Left renal pelvis (tissue), 4 donors: Measurements from ENCODE around the gene ACTR10. TPM values are rescaled to one million over a fixed set of nuclear protein-coding genes. Genes with fewer than 3 reads are reported as not detected.
"Not testable (repeated sequence)": the region's sequence is repeated elsewhere in the genome, so short reads cannot be mapped to it uniquely, and the experiment has no call there.

Source experiments
- DNase-seq, 4 donors: peaks; one replicate each; pipeline ENCODE4 v3.0.0-alpha.2; 2013; ENCODE audit warnings: low read depth in 4 of 4, low spot score in 3 of 4
- polyA plus RNA-seq, 4 donors: library from polyadenylated mRNA; unstranded; fragments of 120-200 nt; gene quantifications; one replicate each; pipeline ENCODE4 v1.2.1, GENCODE V29; 2013; ENCODE audit not compliant: insufficient read length in 4 of 4

The ACTR10 gene
- polyA plus RNA-seq, 4 donors = 96.7 to 115 (median 106) TPM

DNA sequence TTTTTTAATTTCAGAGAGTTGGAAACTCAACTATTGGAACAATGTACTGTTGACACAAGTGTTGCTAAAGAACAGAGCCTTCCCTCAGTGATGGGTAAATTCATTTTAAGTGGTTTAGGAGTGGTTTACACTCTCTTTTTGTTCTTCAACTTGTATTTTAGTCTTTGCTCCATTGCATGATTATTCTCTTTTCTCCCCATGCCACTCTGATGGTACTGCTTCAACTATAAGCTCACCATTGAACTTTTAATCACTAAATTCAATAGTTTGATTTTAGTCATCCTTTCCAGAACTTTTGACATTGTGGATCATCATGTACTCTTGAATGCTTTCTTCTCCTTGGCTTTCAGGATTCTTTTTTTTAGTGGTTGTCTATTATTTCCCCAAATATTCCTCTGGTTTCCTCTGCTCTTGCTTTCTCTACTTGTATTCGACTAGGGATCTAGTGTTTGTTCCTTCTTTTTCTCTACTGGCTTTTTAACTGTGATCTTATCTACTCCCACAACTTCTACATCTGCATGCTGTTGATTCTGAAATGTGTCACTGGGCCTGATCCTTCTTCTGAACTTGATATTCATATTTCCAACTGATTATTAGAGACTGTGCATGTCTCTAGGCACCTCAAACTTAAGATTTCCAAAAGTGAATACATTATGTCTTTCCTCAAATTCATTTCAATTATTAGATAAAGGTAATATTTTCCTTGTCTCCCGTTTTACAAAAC, 15.4 kb downstream of the ACTR10 start:
- DNase-seq = no peak

DNA sequence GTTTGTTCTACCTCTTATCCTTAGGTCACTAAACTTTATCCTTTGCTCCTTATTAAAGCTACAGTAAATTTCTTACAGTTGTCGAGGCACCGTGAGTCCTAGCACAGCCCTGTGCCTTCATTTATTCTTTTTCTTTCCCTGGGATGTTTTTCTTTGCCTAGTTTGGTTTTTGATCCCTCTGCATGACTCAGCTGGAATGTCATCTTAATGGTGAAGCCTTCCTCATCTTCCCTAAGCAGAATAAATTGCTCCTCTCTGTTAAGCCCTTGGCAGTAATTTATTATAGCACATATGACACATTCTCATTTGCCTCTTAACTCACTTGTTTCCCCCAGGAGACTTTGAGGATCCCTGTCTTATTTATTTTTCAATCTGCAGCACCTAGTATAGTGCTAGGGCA, 16.6 kb downstream of the ACTR10 start:
- no peak for DNase-seq

DNA sequence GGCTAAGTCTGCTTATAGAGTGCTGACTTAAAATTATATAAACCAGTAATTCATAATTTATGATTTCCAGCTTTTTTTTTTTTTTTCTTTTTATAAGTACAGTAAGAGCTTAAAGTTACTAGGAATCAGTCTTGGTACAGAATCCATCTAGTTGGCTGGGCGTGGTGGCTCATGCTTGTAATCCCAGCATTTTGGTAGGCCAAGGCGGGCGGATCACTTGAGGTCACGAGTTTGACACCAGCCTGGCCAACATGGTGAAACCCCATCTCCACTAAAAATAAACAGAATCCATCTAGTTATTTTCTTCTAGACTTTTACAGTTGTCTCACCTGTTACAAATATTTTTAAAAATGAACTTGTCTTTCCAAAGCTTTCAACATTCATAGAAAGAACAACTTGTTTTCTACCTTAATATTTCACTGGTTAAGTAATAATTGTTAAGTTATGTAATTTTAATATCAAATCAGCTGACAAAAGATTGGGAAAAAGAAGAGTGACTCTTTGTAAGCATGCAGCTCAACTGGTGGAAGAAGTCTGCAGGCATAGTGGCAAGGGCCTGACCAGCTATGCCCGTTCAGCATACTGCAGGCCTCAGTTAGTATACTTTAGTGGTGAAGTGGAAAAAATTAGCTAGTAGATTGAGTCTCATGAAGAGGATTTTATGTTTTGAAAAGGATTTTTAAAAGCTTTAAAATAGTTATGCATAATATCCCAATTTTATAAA, 27.3 kb downstream of the ACTR10 start:
- no peak for DNase-seq

DNA sequence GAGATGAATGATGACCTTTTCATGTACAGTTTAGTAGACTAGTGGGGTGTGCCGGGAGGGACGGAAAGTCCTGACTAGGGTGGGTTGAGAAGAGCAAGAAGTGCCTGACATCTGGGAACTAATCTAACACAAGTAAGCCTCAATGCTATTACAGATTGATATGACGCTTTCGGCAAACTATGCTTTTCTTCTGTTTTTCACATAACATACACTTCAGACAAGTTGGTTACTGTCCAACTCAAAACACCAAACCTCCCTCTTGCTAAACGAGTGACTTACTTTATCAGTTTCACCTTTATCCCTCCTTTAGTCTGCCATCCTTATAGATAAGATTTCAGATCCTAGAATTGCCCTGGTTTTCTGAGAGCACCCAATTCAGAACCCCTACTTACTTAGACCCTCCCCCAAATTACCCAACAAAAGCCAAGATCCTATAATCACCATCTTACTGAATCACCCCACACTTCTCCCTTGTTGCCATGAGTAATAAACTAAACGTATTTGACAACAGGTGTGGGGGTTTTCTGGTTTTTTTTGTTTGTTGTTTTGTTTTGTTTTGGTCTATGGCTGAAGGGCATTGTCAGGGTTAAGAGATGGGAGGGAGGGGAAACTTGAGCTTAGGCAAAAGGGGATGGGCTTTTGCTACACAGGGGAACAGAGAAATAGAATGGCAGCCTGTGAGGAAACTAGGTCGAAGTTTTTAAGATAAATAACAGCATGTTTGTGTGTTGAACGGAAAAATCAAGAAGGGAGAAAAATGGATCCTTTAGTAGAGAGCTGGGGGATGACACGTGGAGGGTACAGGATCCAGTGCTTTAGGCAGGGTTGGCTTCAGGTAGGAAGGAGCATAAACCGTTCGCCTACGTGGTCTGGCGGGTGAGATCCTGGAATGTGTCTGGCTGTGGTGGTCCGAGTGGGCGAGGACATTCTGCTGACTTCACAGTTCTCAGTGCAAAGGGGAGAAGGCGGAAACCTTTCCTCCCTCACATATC, 38.6 kb downstream of the ACTR10 start:
- DNase-seq = peak in 2 of 4 donors; percentile 8 to 39

DNA sequence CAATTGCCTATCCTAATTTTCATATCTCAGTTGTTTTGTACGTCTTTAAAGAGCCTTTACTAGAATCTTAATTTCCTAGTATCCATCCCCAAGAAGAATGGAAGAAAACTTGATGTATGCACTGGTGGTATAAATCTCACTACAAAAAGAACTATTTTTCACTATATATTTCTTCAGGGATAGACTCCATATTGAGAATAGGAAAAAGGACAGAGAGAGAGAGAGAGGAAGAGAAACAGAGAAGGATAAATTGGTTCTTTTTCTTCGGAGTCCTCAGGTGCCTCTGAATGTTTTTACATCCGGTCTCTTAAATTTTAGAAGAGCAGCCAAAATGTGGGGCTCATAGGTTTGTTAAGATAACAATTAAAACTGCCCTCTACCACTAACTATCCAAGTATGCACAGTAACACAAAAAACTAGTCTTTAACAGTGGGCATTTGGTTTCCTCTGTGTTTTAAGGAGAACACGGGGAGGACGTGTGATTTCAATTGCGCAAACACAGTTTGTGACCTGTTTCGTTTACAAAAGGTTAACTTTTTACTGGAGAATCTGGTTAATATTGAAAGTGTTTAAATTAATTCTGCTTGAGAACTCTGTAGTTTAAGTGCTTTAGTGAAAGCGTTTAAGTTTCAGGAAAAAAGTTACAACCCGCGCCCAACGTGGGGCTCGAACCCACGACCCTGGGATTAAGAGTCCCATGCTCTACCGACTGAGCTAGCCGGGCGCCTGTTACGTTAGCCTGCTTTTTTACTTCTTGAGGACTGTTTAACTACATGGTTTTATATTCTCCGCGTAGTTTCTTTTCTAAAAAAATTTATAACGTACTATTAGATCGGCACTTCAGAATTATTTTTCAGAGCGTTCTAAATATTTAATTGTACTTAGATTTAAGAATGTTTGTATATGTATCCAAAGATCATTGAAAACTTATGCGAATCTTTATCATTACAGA, 39.6 kb downstream of the ACTR10 start:
- peak; percentile 60 to 64 (median 62) for DNase-seq

DNA sequence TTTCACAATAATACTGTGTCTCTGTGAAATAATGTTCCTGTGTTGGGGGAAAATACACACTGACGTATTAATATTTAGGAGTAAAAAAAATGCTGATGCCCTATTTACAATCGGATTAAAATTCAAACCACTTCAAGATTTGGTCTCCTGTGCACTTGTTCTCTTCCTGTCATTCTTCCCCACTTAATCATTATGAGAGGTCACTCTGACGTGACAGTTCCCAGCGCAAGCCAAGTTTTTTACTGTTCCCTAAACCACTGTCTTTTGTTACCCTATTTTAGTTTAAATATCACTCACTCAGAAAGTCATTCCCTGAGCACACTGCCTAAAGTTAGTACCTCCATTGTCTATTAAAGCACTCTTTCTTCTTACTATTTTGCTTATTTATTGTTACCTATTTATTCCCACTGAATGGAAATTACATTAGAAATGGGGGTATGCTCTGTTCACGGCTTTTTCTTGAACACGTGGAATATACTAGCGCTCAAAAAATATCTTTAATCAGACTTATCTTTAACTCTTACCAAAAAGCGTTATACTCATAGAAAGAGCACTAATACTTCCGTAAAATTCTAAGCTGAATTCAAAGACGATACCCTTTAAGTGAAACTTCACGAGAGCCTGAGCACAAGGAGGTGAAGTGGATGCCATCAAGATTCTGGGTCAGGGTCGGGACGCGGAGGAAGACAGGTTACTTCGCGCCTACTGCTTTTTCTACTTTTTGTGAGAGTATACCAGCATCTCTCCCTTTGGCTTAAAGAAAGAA, 44.0 kb downstream of the ACTR10 start:
- peak in 2 of 4 donors; percentile 8 to 12 for DNase-seq

DNA sequence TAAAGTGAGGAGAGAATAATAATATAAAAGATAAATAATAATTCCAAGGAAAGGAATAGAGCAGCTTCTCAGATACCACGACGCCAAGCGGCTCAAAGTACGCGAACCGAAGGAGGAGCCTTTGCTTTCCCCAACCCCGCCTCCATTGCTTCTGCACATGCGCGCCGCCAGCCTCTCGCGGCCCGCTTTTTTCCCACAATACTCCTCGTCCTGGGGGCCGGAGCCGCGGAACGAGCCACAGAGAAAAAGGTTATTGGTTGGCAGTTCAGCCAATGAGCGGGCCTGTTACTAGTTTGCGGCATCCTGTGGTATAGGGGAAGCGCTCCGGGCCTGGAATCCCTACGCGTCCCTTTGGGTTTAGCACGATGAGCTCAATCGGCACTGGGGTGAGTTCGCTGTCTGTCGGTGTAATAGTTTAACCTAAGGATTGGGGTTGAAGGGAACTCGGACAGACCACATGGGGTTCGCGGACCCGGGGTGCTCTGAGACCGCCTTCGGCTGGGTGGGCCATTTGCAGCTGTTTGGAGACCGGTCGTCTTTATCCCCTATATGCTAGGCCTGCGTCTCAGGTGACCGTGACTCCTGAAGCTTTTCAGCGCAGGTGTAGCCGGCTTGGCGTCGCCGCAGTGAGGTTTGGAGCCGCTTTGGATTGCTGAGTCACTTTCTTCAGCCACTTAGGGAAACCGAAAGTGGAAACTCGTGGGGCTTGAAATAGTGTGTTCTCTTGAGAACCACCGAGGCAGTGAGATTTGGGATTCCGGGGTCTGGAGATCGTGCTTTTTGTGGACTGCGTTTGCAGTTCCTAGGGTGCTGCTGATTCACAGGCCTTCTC, 44.8 kb downstream of the ACTR10 start, which contains the start of gene PSMA3:
Gene PSMA3, plus strand, starts transcription at position 288 of the 832 bp plus-strand sequence. Its CDS starts 78 bp downstream, at position 366.
- peak; percentile 91 to 96 (median 93) for DNase-seq

DNA sequence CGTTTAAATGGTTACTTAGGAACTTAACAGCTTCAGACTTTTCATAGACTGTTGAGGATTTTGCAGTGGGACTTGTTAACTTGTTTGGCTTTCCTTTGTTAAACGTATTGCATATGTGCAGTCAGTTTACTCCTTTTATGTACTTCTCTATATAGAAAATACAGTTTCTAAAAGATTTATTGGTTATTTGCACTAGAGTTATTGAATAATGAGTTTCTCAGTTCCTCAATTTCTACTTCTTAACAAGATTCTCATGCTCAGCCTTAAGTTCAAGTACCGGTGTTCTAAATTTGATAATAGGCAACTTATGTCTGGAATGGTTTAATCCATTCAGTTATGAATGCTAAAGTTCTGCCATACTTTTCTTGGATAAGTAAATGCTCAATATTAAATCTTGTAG, 45.6 kb downstream of the ACTR10 start:
- no peak for DNase-seq

DNA sequence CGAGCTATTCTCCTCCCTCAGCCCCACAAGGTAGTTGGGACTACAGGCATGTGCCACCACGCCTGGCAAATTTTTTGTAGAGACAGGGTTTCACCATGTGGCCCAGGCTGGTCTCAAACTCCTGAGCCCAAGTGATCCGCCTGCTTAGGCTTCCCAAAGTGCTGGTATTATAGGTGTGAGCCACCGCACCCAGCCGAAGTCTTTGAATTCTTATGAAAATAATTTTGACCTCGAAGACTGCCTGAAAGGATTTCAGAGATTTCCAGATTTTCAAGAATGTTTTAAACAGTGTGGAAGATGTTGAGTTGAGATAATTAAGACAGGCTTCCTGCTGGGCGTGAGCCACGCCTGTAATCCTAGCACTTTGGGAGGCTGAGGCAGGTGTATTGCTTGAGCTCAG, 49.7 kb downstream of the ACTR10 start:
- DNase-seq = no peak

DNA sequence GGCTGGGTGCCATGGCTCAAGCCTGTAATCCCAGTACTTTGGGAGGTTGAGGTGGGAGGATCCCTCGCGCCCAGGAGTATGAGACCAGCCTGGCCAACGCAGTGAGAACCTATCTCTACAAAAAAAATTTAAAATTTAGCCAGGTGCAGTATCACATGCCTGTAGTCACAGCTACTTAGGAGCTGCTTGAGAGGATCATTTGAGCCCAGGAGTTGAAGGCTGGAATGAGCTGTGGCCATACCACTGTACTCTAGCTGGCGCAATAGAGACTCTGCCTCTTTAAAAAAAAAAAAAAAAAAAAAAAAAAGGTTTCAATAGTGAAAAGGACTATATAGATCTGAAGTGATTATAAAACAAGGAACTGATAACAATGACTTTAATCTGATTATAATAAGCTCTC, 58.2 kb downstream of the ACTR10 start:
- no peak for DNase-seq

DNA sequence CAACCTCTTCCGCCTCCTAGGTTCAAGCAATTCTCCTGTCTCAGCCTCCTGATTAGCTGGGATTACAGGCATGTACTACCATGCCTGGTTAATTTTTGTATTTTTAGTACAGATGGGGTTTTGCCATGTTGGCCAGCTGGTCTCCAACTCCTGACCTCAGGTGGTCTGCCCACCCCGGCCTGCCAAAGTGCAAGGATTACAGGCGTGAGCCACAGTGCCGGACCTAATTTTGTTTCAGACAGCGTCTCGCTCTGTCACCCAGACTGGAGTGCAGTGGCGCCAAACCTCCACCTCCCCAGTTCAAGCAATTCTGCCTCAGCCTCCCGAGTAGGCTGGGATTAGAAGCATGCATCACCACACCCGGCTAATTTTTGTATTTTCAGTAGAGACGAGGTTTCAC, 62.1 kb downstream of the ACTR10 start:
- not testable (repeated sequence) for DNase-seq

DNA sequence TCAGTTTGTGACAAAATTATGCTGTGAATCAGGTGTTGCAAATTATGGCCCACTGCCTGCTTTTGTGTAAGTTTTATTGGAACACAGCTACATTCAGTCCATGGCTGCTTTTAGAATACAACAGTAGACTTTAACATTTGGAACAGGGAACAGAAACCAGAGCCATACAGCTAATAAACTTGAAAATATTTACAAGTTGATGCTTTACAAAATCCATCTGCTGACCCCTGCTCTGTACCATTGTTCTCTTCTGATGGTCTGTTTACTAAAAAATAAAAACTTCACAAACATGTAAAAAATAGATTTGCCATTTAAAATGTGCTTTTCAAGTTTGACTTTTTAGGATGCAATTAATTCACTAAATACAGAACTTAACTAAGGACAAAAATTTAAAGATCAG, 65.5 kb downstream of the ACTR10 start:
- peak in 1 of 4 donors; percentile 27 for DNase-seq

DNA sequence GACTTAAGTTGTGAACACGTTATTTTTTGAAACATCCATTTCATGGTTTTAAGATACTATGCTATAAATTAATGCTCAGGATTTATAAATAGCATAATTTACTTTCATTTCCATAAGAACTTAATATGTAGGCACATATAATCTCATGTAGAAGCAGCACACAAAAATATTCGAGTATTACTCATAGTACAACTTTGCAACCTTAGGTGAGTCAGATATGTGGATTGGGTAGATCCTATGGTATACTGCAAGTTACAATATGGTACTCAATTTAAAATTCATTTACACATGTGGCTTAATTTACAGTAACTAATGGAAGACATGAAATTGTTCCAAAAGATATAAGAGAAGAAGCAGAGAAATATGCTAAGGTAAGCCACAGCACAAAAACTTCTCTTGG, 70.7 kb downstream of the ACTR10 start:
- DNase-seq = no peak

DNA sequence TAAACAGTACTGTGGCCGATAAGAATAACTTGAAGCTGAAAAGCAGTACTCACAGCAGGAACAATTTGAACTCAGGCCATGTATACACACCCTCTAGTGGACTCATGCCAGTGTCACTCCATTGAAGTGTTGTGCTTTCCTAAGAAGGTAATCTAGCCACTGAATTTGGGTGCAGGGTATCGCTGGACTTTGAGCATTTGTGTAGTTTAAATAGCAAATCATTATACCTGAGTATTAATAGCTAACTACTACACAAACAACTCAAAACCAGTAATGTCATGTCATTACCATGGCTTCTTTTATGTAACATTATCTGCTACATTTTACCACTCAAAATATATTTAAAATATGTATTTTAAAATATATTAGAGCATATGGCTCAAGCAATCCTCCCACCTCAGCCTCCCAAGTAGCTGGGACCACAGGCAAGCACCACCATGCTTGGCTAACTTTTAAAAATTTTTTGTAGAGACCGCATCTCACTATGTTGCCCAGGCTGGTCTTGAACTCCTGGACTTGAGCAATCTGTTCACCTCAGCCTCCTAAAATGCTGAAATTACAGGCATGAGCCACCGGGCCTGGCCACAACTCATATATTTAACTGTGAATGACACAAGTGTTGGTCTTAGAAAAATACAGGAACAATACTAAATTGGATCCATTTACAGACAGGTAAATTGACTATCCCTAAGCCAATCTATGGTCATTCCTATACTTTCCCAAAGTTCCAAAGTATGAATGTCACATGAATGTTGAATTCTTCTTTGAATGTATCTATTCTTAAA, 72.8 kb downstream of the ACTR10 start:
- no peak for DNase-seq

DNA sequence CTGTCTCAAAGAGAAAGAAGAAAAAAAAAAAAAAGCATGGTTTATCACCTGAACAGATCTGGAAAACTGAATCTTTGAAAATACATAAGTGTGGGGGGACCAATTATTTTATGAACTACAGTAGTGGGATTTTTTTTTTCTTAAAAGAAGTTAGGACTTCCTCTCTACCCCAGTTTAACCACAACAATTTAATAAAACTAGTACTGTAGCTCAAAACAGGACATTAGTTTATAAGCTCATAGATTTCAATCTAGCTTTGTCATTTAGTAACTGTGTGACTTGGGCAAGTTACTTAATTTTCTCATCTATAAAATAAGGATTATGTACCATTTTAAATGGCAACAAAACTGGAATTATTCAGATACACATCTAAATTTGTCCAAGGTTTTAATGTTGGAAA, 74.9 kb downstream of the ACTR10 start:
- no peak for DNase-seq

DNA sequence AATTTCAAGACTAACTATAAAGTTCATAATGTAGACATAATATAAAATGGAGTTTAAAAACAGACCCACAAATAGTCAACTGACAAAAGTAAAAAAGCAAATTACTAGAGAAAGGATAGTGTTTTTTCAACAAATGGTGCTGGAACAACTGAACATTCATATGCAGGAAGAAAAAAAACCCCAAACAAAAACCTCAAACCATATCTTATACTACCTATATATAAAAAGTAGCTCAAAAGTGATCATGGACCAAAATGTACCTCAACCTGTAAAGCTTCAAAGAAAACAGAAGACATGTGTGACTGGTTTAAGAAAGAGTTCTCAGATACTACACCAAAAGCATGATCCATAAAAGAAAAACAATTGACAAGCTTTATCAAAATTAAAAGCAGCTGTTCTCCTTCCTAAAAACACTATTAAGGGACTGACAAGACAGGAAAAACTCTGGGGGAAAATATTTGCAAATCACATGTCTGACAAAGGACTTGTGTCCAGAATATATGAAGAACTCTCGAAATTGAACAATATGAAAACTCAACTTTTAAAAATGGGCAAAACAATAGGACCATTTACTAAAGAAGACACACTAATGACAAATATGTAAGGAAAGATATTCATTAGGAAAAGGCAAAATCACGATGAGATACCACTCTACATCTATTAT, 75.7 kb downstream of the ACTR10 start:
- DNase-seq = no peak

DNA sequence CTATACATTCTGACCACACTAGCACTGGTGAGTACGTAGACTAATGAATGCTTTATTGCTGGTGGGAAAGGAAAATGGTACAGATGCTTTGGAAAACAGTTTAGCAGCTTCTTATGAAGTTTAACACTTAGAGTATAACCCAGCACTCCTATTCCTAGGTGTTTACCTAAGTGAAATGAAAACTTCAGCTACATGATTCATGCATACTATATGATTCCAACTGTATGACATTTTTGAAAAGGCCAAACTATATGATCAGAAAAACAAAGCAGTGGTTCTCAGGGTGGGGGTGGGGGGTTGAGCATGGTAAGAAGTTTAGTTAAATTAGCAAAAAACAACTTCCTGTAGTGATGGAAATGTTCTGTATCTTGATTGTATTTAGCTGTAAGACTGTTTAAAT, 76.3 kb downstream of the ACTR10 start:
- no peak for DNase-seq
